HG03565 (cell line): ENCODE results near the gene CARM1.
A peak's percentile ranks its signal among the peaks of the same experiment; 100 is the strongest.
"Not testable (repeated sequence)": the region's sequence is repeated elsewhere in the genome, so short reads cannot be mapped to it uniquely, and the experiment has no call there.

ENCODE experiments used
- ATAC-seq: cut with Tn5 transposase; IDR thresholded peaks from one replicate; pipeline ENCODE4 v1.9.1; 2021; ENCODE audit warnings: mild to moderate bottlenecking, moderate library complexity; ENCODE audit not compliant: unreplicated experiment

Gene CARM1

DNA sequence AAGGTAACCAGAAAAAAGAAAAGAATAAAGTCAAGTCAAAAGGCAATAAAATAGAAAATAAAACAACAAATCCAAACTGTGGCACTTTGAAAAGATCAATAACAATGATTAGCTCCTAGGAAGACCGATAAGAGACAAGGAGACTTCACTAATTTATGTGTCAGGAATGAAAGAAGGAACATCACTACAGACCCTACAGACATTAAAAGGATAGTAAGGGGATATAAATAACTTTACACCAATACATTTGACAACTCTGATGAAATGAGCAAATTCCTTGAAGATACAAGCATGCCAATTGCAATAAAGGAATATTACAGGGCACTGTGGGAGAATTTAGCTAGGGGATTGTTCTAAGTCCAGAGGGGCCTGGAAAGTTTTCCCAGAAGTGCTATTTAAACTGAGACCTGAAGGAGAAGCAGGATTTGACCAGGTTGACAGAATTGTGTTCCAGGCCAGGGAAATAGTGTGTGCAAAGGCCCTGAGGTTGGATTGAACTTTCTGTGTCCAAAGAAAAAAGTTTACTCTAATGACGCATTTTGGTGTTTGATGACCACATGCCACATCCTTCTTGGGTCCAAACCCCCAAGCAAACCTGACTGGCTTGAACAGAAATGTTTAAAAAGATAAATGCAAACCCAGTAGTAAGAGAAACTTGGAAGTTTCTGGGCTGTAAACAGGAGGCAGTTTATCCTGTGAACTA lies 24.7 kb upstream of the CARM1 start:
- ATAC-seq, result no peak

DNA sequence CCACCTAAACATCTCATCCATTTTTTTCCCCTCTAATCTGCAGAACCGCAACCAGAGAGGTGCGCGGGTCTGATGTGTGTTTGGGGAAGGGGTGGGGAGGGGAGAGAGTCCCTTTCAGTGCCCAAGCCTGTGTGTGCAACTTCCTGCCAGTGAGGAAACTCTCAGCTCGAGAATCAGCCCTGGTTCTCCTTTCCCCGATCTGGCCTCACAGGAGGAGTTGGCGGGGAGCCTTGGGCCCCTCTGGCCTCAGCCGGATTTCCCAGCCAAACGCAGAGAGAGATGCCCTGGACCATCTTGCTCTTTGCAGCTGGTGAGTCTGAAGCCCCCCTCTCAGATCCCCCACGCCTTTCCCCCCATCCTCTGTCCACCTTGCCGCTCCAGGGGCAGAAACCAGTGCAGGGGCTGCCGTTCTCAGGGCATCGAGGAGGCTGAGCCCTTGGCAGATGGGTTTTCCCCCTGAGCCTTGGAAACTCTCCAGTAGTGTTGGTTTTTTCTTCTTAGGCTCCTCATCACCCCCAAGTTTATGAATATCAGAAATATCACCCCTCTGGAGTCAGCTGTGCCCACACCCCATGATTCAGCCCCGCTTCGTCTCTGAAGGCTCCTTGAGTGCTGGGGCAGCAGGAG lies 23.0 kb upstream of the CARM1 start, which contains the start of gene C19orf38:
Gene C19orf38, plus strand, starts transcription at position 186 of the 627 bp plus-strand sequence. Its CDS starts 94 bp downstream, at position 280.
- no peak for ATAC-seq

DNA sequence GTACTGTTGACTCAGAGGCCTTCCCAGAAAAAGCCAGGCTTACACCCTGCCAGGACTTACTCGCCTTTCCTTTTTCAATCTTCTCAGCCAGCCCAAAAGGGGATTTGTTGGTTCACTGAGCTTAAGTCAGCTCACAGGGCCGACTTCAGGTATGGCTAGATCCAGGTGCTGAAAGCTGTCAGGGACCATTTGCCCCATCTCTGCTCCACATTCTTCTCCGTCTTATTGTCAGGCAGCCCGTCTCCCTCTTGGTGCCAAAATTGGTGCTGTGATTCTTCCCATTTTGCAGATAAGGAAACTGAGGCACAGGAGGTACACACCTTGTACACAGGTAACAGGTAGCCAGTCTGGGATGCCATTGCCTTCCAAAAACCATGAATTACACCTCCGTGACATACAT lies 20.7 kb upstream of the CARM1 start:
- no peak for ATAC-seq

DNA sequence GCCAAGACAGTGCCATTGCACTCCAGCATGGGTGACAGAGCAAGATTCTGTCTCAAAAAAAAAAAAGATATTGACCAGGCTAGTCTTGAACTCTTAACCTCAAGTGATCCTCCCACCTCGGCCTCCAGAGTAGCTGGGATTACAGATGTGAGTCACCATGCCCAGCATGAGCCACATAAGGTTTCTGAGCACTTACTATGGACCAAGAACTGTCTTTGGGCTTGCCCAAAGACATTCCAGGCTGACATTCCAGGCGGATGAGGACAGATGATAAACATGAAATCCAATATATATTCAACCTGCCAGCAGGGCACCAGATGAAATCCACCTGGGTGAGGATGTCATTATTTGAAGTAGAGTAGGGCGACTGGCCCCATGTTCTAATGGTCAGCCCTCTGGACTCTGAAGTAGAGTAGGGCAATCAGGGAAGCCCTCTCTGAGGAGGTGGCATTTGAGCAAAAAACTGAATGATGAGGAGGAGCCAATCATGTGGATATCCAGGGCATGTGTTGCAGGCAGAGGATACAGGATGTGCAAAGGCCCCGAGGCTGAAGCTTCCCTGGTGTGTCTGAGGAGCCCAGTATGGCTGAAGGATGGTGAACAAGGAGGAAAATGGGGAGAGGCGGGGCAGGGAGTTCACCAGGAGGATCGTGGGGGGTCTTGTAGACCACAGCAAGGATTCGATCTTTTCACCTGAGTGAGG lies 19.1 kb upstream of the CARM1 start:
- no peak for ATAC-seq

DNA sequence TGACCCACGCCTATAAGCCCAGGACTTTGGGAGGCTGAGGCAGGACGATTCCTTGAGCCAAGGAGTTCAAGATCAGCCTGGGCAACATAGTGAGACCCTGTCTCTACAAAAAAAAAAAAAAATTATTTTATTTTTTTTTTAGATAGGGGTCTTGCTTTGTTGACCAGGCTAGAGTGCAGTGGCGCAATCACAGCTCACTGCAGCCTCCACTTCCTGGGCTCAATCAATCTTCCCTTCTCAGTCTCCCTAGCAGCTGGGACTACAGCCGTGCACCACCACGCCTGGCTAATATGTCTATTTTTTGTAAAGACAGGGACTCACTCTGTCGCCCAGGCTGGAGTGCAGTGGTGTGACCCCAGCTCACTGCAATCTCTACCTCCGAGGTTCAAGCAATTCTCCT lies 18.4 kb upstream of the CARM1 start:
- ATAC-seq, result no peak

DNA sequence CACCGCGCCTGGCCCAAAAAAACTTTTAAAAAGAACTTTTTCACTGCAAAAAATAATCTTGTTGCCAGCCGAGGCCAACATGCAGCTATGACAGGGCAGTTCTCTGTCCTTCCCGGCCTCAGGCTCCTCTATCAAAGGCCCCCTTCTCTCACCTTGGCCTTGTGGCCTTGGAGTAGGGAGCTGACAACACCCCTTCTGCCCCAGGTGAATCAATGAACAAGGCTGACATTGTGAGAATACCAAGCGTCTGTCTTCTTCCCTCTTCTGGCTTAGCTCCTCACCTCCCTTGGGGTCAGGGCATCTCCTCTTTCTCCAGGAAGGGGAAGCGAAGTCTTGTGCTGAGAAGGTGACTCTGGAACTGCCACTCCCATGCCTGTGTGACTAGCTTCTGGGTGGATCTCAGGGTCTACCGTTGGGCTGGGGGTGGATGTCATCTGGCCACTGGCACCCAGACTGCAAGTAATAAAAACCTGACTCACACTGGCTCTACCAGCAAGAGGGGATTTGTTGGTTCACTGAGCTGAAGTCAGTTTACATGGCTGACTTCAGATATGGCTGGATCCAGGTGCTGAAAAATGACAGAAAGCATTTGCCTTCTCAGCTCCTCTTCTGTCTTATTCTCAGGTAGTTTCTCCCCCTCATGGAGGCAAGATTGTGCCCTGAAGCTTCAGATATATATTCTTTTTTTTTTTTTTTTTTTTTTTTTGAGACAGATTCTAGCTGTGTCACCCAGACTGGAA lies 16.8 kb upstream of the CARM1 start:
- ATAC-seq, result no peak

DNA sequence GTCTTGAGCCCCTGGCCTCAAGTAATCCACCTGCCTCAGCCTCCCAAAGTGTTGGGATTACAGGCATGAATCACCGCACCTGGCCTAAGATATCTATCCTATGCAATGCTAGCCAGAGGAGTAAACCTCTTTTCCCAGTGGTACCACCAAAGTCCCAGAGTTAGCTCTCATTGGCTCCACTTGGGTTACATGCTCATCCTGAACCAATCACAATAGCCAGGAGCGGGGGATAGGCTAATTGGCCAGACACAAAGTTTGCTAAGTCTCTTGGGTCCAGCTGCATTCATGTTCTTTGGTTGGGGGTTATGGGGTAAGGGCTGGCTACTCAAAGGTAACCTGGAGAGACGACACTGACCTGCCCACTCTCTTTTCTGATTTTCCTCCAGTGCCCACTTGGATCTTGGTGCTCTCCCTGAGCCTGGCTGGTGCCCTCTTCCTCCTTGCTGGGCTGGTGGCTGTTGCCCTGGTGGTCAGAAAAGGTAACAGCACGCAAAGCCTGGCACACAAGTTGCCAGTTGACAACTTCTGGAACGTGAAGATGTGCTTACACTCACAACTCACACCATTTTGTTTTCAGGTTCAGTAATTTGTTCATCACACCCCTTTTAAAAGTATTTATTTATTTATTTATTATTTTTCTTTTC lies 15.4 kb upstream of the CARM1 start:
- ATAC-seq, result no peak

DNA sequence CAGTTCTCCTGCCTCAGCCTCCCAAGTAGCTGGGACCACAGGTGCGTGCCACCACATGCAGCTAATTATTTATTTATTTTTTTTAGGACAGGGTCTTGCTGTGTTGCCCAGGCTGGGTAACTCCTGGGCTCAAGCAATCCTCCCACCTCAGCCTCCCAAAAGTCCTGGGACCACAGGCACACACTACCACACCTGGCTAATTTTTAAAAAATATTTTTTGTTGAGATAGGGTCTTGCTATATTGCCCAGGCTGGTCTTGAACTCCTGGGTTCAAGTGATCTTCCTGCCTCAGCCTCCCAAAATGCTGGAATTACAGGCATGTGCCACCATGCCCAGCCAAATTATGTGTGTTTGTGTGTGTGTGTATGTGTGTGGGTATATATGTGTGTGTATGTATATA lies 14.5 kb upstream of the CARM1 start:
- not testable (repeated sequence) for ATAC-seq

DNA sequence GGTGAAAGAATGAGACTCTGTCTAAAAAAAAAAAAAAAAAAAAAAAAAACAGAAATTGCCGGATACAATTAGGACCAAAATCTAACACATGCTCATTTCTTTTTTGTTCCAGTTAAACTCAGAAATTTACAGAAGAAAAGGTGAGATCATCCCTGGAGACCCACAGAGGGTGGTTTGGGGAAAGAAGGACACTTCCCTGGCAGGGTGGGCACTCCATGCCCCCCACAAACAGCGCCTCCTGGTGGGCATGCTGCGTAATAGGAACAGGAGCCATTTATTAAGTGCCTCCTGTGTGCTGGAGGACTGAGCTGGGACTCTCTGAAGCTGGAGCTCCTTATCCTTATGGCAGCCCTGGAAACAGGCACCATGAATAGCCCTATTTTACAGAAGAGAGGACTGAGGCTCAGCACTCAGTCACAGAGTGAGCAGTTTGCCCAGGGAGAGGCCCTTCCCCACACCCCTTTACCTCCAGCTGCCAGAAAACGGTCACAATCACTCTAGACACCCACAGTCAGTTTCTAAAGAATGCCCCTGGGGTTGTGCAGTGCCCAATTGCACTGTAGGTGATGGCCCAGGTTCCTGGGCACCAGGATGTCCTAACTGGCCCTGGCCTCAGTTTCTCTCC lies 13.0 kb upstream of the CARM1 start:
- ATAC-seq, result no peak

DNA sequence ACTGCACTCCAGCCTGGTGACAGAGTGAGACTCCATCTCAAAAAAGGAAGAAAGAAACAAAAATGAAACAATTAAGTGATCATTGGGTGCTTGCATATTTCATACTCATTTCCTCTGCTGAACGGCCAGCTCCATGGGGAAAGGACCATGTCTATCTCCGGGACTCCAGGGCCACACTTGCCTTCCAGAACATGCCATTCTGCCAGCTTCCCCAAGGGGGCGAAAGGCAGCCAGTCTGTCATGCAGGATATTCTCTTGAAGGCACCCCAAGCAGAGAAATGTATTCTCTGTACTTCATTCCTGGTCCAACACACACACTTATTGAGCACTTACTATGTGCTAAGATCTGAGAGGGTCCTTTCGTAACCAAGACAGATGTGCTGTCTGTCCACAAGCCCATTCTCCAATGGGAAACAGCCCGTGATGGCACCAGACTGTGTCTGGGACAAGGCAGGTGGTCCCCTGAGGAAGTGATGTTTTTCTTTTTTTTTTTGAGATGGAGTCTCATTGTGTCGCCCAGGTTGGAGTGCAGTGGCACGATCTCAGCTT lies 10.2 kb upstream of the CARM1 start:
- no peak for ATAC-seq

DNA sequence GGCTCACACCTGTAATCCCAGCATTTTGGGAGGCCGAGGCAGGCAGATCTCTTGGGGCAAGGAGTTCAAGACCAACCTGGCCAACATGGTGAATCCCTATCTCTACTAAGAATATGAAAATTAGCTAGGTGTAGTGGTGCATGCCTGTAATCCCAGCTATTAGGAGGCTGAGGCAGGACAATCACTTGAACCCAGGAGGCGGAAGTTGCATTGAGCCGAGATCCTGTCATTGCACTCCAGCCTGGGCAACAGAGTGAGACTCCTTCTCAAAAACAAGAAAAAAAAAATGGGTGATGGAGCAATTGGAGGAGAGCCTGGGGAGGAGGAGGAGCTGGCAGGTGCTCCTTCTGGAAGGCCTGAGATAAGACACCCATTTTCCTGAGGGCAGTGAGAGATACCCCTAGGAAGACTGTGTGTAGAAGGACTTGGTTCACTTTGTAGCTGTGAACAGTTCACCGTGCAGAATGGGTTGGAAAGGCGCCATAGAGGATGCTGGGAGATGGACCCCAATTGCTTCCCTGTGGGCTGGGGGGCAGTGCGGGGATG lies 8.7 kb upstream of the CARM1 start:
- no peak for ATAC-seq

DNA sequence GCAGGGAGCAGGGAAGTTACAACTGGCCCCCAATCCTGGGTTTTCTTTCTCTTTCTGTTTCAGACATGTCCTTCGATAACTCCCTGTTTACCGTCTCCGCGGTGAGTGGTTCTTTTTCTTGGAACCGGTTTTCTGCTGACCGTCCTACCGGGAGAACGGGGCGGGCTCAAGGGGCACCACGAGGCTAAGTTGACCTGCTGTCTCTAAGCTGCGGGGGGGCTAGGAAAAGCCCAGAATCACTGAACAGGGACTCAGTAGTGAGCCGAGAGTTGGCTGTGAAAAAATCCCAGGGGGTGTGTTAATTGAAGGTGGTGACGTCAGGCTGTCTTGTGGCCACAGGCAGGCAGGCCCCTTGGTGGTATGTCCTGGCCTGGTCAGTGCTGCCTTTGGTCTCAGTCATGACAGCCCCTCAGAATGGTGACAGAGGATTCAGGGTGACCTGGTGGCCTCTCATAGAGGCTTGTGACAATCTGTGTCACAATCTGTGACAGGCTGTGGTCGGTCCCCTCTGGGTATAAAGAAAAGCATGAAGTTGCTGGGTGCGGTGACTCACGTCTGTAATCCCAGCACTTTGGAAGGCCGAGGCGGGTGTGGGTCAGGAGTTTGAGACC lies 8.1 kb upstream of the CARM1 start:
- ATAC-seq, result no peak

DNA sequence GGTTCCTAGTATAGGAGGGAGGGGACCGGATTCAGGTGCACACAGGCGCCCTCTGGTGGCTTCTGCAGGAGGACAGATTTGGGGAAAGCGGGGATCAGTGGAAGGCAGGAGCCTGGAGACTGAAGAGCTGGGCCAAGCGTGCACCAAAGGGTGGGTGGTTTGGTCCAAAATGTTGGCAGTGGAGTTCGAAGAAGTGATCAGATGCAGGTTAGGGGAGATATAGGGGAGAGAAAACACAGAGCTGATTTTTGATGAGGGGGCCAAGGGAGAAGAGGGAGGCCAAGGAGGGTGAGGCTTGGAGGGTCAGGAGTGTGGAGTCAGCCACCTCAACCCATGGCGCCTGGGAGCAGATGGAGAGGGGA lies 6.8 kb upstream of the CARM1 start:
- ATAC-seq, result no peak

DNA sequence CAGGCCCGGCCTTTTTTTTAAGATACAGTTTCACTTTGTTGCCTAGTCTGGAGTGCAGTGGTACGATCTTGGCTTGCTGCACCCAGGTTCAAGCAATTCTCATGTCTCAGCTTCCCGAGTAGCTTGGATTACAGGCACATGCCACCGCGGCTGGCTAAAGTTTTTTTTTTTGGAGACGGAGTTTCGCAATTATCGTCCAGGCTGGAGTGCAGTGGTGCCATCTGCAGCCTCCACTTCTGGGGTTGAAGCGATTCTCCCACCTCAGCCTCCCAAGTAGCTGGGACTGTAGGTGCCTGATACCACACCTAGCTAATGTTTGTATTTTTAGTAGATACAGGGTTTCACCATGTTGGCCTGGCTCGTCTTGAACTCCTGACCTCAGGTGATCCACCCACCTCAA lies 4.9 kb upstream of the CARM1 start:
- ATAC-seq, result no peak

DNA sequence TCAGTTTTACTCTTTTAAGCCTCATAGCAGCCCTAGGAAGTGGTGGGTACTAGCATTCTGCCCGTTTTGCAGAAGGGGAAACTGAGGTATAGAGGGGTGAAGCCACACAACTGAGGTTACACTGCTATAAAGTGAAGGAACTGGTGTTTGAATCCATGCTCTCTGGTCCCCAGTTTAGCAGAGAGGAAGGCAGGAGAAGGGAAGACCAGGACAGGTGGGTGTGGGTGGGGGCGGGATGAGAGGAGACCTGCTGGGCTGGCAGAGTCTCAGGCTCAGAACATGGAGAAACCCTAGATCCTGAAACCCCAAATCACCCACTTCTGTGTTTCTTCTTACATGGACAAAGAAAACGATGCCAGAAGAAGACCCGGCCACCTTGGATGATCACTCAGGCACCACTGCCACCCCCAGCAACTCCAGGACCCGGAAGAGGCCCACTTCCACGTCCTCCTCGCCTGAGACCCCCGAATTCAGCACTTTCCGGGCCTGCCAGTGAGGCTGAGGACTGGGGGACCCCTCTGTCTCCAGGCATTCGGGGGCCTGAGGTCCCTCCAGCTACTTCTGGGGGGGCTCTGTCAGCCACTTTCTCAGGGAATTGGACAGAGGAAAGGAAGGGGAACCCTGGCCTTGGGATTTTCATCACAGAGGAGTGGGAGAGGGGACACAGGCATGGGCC lies 2.3 kb upstream of the CARM1 start:
- ATAC-seq, result no peak

DNA sequence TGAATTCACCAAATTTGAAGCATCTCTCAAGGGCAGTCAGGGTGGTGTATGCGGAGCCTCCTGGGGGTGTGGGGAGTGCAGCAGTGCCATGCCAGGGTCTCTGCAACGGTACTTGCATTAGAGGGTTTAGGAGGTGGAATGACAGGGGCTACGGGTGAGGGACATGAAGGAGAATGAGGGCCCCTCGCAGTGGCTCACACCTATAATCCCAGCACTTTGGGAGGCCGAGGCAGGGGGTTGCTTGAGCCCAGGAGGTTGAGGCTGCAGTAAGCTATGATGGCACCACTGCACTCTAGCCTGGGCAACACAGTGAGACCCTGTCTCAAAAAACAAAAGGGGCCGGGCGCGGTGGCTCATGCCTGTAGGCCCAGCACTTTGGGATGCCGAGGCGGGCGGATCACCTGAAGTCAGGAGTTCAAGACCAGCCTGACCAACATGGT lies 1.5 kb upstream of the CARM1 start:
- not testable (repeated sequence) for ATAC-seq

DNA sequence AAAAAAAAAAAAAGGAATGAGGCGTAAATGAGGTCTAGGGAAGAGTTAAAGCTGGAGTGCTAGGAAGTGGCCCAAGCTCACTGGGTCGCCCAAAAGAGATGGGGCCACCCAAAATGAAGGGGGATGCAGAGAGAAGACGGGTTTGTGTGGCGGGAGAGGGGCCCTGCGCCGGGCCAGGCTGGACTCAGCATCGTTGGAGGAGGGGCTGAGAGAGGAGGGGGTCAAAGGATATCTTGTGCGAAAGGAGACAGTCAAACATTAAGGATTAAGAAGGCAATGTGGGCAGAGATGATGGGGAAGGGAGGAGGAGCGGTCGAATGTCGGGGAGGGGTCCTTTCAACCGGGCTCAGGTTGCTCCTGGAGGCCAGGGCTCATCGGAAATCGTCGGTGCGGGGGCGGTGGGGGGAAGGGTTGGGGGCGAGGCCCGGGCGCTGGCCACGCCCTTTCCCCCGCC lies 825 bp upstream of the CARM1 start:
- no peak for ATAC-seq

DNA sequence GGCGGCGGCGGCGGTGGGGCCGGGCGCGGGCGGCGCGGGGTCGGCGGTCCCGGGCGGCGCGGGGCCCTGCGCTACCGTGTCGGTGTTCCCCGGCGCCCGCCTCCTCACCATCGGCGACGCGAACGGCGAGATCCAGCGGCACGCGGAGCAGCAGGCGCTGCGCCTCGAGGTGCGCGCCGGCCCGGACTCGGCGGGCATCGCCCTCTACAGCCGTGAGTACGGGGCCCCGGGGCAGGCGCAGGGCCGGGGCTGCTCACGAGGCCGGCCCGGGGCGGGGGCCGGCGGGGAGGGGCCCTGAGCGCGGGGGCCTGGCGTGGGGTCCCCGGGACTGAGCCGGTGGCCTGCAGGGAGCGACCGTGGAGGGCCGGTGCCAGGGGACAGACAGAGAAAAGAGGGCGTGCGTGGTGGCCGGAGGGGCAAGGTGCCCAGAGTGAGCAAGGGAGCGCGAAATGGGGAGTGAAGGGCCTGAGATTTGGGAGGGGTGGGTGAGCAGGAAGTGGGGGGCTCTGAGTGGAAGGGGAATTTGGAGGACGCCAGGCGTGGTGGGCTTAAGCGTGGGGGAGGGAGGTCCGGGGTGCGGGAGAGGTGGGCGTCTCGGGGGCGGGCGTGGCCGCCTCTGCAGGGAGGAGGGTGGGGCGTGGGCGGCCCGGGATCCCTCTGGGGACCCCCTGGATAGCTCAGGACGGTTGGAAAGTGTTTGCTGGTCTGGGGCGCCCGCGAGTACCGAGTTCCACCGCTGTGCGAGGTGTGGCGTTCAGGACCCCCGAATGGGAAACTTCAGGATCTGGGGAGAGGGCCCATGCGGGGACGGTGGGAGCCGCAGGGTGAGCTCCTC lies 575 bp downstream of the CARM1 start:
- peak; percentile 4 for ATAC-seq
